ENCODE results near the gene ELF5. TPM values are rescaled to one million over a fixed set of nuclear protein-coding genes. Genes with fewer than 3 reads are reported as not detected.

ELF5 gene
- total RNA-seq, 1 donor from 2014 or later = not detected

GRCh38 chr11:34466802-34467488, 46.6 kb downstream of the ELF5 start:
- Mint-ChIP-seq H3K27me3 (ENCODE audit: unreplicated experiment) (no peaks in the 10 kb centered on the region), H3K4me1 (ENCODE audit: low read depth, unreplicated experiment) (no peaks in the 10 kb centered on the region), H3K4me3 (ENCODE audit: unreplicated experiment) (no peak overlapping the region), H3K36me3 (ENCODE audit: unreplicated experiment) (peaks cover 32% of the 10 kb centered on the region), H3K9me3 (ENCODE audit: unreplicated experiment) (peaks cover 6% of the 10 kb centered on the region), H3K27ac (ENCODE audit: unreplicated experiment) (no peak overlapping the region)
- no peak for DNase-seq
- no peak for TF ChIP-seq CTCF (IDR thresholded peaks at IDR 0.05; ENCODE audit: partially characterized antibody, unreplicated experiment)

- H3K4me1 Mint-ChIP-seq (ENCODE audit: low read depth, unreplicated experiment) = no peaks in the 10 kb centered on the region
- no peak for DNase-seq
- H3K27ac Mint-ChIP-seq (ENCODE audit: unreplicated experiment) = no peak overlapping the region
- peaks cover 6% of the 10 kb centered on the region for H3K9me3 Mint-ChIP-seq (ENCODE audit: unreplicated experiment)
- H3K27me3 Mint-ChIP-seq (ENCODE audit: unreplicated experiment) = no peaks in the 10 kb centered on the region
- H3K4me3 Mint-ChIP-seq (ENCODE audit: unreplicated experiment) = no peak overlapping the region
- no peak for TF ChIP-seq CTCF (IDR thresholded peaks at IDR 0.05; ENCODE audit: partially characterized antibody, unreplicated experiment)
- peaks cover 27% of the 10 kb centered on the region for H3K36me3 Mint-ChIP-seq (ENCODE audit: unreplicated experiment)
Observed at GRCh38 chr11:34464591-34465051, 49.0 kb downstream of the ELF5 start.

GRCh38 chr11:34461215-34461614, 52.4 kb downstream of the ELF5 start:
- H3K27ac Mint-ChIP-seq (ENCODE audit: unreplicated experiment) = no peak overlapping the region
- DNase-seq = no peak
- peaks cover 13% of the 10 kb centered on the region for H3K36me3 Mint-ChIP-seq (ENCODE audit: unreplicated experiment)
- H3K4me3 Mint-ChIP-seq (ENCODE audit: unreplicated experiment) = no peak overlapping the region
- H3K9me3 Mint-ChIP-seq (ENCODE audit: unreplicated experiment) = peaks cover 3% of the 10 kb centered on the region
- no peak for TF ChIP-seq CTCF (IDR thresholded peaks at IDR 0.05; ENCODE audit: partially characterized antibody, unreplicated experiment)
- H3K4me1 Mint-ChIP-seq (ENCODE audit: low read depth, unreplicated experiment) = no peaks in the 10 kb centered on the region
- H3K27me3 Mint-ChIP-seq (ENCODE audit: unreplicated experiment) = no peaks in the 10 kb centered on the region

GRCh38 chr11:34460278-34460677, 53.3 kb downstream of the ELF5 start:
- no peak overlapping the region for H3K4me3 Mint-ChIP-seq (ENCODE audit: unreplicated experiment)
- no peaks in the 10 kb centered on the region for H3K4me1 Mint-ChIP-seq (ENCODE audit: low read depth, unreplicated experiment)
- H3K9me3 Mint-ChIP-seq (ENCODE audit: unreplicated experiment) = peaks cover 1% of the 10 kb centered on the region
- no peak overlapping the region for H3K27ac Mint-ChIP-seq (ENCODE audit: unreplicated experiment)
- DNase-seq = no peak
- TF ChIP-seq CTCF (IDR thresholded peaks at IDR 0.05; ENCODE audit: partially characterized antibody, unreplicated experiment) = no peak
- H3K27me3 Mint-ChIP-seq (ENCODE audit: unreplicated experiment) = no peaks in the 10 kb centered on the region
- H3K36me3 Mint-ChIP-seq (ENCODE audit: unreplicated experiment) = peaks cover 9% of the 10 kb centered on the region

DNA sequence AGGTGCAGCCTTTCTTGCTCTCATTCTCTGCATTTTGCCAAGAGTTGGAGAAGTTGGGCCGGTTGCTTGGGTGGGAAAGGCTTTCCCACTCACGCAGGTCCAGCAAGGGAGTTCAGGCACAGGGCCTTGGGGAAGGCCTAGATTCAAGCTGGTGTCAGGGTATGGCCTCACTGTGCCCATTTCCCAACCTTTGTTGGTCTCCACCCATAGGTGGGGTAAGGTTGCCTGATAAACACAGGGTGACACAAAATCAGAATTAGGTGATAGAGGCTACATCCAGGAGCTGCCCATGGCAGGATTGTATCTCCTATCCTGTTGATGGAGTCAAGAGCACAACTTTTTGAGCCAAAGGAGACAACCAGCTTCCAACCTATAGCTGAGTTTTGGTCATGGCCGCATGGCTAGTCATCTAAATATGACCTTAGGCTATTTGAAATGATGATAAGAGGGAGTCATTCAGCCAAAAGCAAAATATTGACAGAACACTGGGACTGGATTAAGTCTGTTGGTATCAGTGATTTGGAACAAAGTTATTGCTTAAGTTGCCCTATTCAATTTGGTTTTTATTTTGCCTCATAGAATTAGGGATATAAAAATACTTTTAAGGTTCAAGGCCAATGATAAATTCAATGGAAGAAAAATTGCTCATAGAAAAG, 54.0 kb downstream of the ELF5 start:
- Mint-ChIP-seq H3K4me3 (ENCODE audit: unreplicated experiment) (no peak overlapping the region), H3K36me3 (ENCODE audit: unreplicated experiment) (peaks cover 9% of the 10 kb centered on the region), H3K4me1 (ENCODE audit: low read depth, unreplicated experiment) (no peaks in the 10 kb centered on the region)

More for the DNA sequence above, 54.0 kb downstream of the ELF5 start:
- TF ChIP-seq CTCF (IDR thresholded peaks at IDR 0.05; ENCODE audit: partially characterized antibody, unreplicated experiment) = no peak
- no peak for DNase-seq
- Mint-ChIP-seq H3K9me3 (ENCODE audit: unreplicated experiment) (peaks cover 1% of the 10 kb centered on the region), H3K27ac (ENCODE audit: unreplicated experiment) (no peak overlapping the region), H3K27me3 (ENCODE audit: unreplicated experiment) (no peaks in the 10 kb centered on the region)

Data from glutamatergic neuron (in vitro differentiated cells).